Measurements from ENCODE around the gene RFC2.

DNA sequence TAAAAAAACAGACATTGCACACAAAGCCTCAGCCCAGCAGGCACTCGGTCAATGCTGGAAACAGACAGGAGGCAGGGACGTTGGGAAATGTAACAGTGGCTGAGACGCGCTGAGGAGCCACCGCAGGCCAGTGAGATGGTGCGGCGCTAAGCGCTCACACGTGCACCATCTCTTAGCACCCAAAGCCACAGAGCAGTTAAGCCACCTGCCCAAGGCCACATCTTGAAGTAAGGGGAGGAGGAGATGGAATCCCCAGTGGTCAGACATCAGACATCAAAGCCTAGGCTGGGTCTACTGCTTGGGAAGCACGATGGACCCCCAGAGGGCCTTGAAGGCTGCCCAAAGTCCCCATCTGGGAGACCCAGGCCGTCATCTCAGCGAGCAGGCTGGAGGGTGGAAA is 28.8 kb downstream of the RFC2 start:
- TF ChIP-seq CTCF (IDR thresholded peaks at IDR 0.05) = no peak
- TF ChIP-seq ZNF302 (CRISPR knock-in tag; IDR thresholded peaks at IDR 0.05) = no peak
- no peak for TF ChIP-seq SMC3 (IDR thresholded peaks at IDR 0.05)
- no peak for TF ChIP-seq EP300 (IDR thresholded peaks at IDR 0.05)
- TF ChIP-seq POLR2A (IDR thresholded peaks at IDR 0.05; ENCODE audit: low read length) = no peak
- TF ChIP-seq ZC3H11A (IDR thresholded peaks at IDR 0.05) = no peak
- no peak for TF ChIP-seq MAZ (IDR thresholded peaks at IDR 0.05; ENCODE audit: borderline replicate concordance, low read depth, low read length)
- no peak for TF ChIP-seq NPAS2 (CRISPR knock-in tag; IDR thresholded peaks at IDR 0.05; ENCODE audit: borderline replicate concordance)
- no peak for TF ChIP-seq HDAC2 (IDR thresholded peaks at IDR 0.05)
- TF ChIP-seq, protein P1, sequence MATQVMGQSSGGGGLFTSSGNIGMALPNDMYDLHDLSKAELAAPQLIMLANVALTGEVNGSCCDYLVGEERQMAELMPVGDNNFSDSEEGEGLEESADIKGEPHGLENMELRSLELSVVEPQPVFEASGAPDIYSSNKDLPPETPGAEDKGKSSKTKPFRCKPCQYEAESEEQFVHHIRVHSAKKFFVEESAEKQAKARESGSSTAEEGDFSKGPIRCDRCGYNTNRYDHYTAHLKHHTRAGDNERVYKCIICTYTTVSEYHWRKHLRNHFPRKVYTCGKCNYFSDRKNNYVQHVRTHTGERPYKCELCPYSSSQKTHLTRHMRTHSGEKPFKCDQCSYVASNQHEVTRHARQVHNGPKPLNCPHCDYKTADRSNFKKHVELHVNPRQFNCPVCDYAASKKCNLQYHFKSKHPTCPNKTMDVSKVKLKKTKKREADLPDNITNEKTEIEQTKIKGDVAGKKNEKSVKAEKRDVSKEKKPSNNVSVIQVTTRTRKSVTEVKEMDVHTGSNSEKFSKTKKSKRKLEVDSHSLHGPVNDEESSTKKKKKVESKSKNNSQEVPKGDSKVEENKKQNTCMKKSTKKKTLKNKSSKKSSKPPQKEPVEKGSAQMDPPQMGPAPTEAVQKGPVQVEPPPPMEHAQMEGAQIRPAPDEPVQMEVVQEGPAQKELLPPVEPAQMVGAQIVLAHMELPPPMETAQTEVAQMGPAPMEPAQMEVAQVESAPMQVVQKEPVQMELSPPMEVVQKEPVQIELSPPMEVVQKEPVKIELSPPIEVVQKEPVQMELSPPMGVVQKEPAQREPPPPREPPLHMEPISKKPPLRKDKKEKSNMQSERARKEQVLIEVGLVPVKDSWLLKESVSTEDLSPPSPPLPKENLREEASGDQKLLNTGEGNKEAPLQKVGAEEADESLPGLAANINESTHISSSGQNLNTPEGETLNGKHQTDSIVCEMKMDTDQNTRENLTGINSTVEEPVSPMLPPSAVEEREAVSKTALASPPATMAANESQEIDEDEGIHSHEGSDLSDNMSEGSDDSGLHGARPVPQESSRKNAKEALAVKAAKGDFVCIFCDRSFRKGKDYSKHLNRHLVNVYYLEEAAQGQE (IDR thresholded peaks at IDR 0.05) = no peak
- TF ChIP-seq HOXA7 (CRISPR knock-in tag; IDR thresholded peaks at IDR 0.05) = no peak
